ENCODE data around the gene COL25A1. TPM values are rescaled to one million over a fixed set of nuclear protein-coding genes. Genes with fewer than 3 reads are reported as not detected.

Gene COL25A1
- total RNA-seq, 1 donor from 2014 or later: 5.6 TPM

DNA sequence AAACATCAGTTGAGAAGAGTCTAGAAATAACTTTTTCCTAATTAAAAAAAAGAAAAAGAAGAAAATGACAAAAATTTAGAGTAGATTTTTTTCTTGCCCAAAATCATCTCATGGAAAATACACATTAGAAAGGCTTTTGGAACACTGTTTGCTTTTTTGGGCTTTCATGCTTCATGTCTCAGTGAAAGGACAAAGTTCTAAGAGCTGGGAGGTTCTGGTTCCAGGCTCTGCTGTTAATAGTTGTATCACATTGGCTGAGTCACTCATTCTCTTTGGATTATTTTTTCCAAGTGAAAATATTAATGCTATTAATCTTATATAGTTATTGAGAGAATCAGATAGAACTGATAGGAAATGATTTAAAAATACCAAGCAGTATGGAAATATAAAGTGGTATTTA is 506.7 kb downstream of the COL25A1 start:
- peak overlapping the region; percentile 11 to 15 for H3K27ac ChIP-seq
- H3K27me3 ChIP-seq: no peaks in the 10 kb centered on the region
- intact Hi-C loops (cut with DNase I): no loop called here
- DNase-seq (ENCODE audit: low spot score in 2 of 2): no peak
- H3K9me3 ChIP-seq: no peaks in the 10 kb centered on the region
- H3K36me3 ChIP-seq: no peaks in the 10 kb centered on the region
- no peak overlapping the region for H3K4me3 ChIP-seq
- H3K4me1 ChIP-seq: no peaks in the 10 kb centered on the region
- TF ChIP-seq, protein P1, sequence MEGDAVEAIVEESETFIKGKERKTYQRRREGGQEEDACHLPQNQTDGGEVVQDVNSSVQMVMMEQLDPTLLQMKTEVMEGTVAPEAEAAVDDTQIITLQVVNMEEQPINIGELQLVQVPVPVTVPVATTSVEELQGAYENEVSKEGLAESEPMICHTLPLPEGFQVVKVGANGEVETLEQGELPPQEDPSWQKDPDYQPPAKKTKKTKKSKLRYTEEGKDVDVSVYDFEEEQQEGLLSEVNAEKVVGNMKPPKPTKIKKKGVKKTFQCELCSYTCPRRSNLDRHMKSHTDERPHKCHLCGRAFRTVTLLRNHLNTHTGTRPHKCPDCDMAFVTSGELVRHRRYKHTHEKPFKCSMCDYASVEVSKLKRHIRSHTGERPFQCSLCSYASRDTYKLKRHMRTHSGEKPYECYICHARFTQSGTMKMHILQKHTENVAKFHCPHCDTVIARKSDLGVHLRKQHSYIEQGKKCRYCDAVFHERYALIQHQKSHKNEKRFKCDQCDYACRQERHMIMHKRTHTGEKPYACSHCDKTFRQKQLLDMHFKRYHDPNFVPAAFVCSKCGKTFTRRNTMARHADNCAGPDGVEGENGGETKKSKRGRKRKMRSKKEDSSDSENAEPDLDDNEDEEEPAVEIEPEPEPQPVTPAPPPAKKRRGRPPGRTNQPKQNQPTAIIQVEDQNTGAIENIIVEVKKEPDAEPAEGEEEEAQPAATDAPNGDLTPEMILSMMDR (IDR thresholded peaks at IDR 0.05): no peak

DNA sequence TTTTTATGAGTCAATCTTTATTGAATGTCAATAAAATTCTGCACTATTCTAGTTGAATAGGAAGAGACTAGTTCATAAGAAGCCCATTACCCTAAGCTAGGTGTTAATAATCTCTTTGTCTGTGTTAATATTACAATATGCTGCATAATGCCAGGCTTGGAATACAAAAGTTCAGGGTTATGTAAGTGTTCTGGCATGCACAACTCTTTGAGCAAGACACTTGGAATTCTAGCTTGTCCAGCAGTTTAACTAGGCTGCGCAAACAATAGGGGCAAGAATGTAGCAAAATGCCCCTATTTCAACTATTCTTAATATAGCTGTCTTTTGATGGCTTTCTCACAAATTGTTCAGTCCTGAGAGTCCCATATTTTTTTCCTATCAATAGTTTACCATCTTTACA is 508.3 kb downstream of the COL25A1 start:
- Histone ChIP-seq H3K36me3 (no peaks in the 10 kb centered on the region), H3K27ac (no peak overlapping the region), H3K4me1 (no peaks in the 10 kb centered on the region), H3K4me3 (no peak overlapping the region), H3K9me3 (no peaks in the 10 kb centered on the region), H3K27me3 (no peaks in the 10 kb centered on the region)
- TF ChIP-seq, protein P1 (IDR thresholded peaks at IDR 0.05): no peak
- intact Hi-C loops (cut with DNase I): no loop called here
- no peak for DNase-seq (ENCODE audit: low spot score in 2 of 2)

DNA sequence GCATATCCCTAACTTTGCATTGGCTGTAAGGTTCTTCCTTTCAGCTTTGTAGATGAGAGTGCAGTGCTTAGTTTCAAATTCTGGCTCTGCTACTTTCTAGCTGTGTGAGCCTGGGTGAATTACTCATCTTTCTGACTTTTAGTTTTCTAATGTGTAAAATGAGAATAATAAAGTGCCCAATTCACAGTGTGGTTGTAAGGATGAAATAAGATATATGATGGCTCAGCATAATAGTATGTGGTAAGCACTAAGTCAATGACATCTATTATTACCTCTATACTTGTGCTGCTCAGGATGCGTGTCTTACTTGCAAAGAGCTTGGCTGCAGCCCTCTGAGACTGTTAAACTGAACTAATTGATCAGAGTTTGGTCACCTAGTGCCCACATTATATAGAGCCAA is 509.0 kb downstream of the COL25A1 start:
- intact Hi-C loops (cut with DNase I): no loop called here
- TF ChIP-seq, protein P1 (IDR thresholded peaks at IDR 0.05): no peak
- H3K9me3 ChIP-seq: no peaks in the 10 kb centered on the region
- H3K36me3 ChIP-seq: no peaks in the 10 kb centered on the region
- no peak overlapping the region for H3K27ac ChIP-seq
- no peak overlapping the region for H3K4me3 ChIP-seq
- H3K27me3 ChIP-seq: no peaks in the 10 kb centered on the region
- DNase-seq (ENCODE audit: low spot score in 2 of 2): no peak
- H3K4me1 ChIP-seq: no peaks in the 10 kb centered on the region

DNA sequence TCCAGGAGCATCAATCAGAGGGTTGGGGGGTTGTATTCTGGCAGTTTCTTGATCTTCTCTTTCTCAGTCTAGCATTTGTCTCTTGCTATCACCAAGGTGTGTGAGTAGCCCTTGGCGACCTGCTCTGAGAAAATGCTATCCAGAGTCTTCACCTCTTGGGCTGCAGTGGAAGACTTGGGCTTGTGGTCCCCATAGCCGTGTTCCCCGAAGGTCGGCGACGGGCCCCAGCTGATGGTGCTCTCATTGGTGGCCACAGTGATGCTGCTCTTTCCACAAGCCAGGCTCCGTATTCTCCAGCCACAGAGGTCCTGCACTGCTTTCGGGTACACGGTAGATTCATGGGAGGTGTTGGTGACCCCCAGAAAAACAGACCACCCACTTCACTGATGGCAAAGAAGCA is 513.7 kb downstream of the COL25A1 start:
- no peak overlapping the region for H3K27ac ChIP-seq
- H3K36me3 ChIP-seq: no peaks in the 10 kb centered on the region
- no peak for DNase-seq (ENCODE audit: low spot score in 2 of 2)
- TF ChIP-seq, protein P1 (IDR thresholded peaks at IDR 0.05): no peak
- intact Hi-C loops (cut with DNase I): no loop called here
- H3K4me3 ChIP-seq: no peak overlapping the region
- no peaks in the 10 kb centered on the region for H3K27me3 ChIP-seq
- H3K9me3 ChIP-seq: no peaks in the 10 kb centered on the region
- H3K4me1 ChIP-seq: no peaks in the 10 kb centered on the region

DNA sequence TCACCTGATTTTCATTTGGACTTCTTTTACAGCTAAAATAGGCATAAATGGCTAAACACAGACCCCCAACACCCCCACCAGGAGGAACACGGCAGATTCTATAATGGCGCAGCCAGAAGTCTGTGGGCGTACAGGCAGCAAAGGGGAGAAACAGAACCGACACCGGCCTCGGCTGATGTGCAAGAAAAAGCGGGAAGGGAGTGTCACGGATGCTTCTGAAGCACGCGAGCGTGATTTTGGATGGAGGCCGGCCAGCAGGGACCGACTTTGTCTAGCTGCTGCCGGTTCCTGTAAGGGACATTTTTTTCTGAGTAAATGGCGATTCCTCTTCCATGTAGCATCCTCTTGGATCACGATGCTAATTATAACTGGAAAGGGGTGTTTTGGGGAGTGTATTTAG is 514.7 kb downstream of the COL25A1 start:
- no peak overlapping the region for H3K4me3 ChIP-seq
- H3K36me3 ChIP-seq: no peaks in the 10 kb centered on the region
- TF ChIP-seq, protein P1 (IDR thresholded peaks at IDR 0.05): no peak
- intact Hi-C loops (cut with DNase I): no loop called here
- H3K27ac ChIP-seq: no peak overlapping the region
- no peaks in the 10 kb centered on the region for H3K27me3 ChIP-seq
- no peaks in the 10 kb centered on the region for H3K4me1 ChIP-seq
- no peak for DNase-seq (ENCODE audit: low spot score in 2 of 2)
- no peaks in the 10 kb centered on the region for H3K9me3 ChIP-seq

DNA sequence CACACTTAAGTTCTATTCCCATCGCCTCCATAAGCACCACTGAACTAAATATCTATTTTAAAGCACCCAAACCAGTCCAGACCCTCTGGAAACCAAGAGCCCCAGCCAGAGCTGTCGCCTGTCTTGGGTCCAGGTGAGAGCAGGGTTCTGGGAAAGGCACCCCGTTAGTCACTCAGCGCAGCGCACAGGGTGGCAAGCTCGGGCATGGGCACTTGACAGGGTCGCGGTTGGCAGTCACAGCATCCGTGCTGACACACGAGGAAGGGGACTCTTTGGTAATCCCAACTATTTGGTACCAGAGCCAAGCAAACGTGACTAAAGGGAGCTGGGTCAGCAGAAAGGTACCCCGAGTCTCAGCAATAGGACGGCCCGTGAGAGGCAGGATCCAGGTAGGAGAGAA is 515.4 kb downstream of the COL25A1 start:
- no peaks in the 10 kb centered on the region for H3K36me3 ChIP-seq
- H3K27me3 ChIP-seq: no peaks in the 10 kb centered on the region
- no peaks in the 10 kb centered on the region for H3K9me3 ChIP-seq
- no peak overlapping the region for H3K27ac ChIP-seq
- DNase-seq (ENCODE audit: low spot score in 2 of 2): no peak
- no peak overlapping the region for H3K4me3 ChIP-seq
- intact Hi-C loops (cut with DNase I): no loop called here
- H3K4me1 ChIP-seq: no peaks in the 10 kb centered on the region
- TF ChIP-seq, protein P1 (IDR thresholded peaks at IDR 0.05): no peak

All from ascending aorta (tissue), 2 donors.